Measurements from ENCODE around the gene NAV2.

GRCh38 chr11:19913893-19914249, 201.2 kb downstream of the NAV2 start:
- no peak for TF ChIP-seq POLR2A (IDR thresholded peaks at IDR 0.05; ENCODE audit: extremely low read depth, insufficient read length)
- TF ChIP-seq CTCF (IDR thresholded peaks at IDR 0.05; ENCODE audit: low read depth, low read length): no peak
- TF ChIP-seq MYC (IDR thresholded peaks at IDR 0.05; ENCODE audit: low read depth, low read length): no peak

Data from NB4 (cell line).